ENCODE measurements around the gene ELAVL1. TPM values are rescaled to one million over a fixed set of nuclear protein-coding genes. Genes with fewer than 3 reads are reported as not detected.
A peak's percentile ranks its signal among the peaks of the same experiment; 100 is the strongest.
"Not testable (repeated sequence)": the region's sequence is repeated elsewhere in the genome, so short reads cannot be mapped to it uniquely, and the experiment has no call there.

Gene ELAVL1
- total RNA-seq, 2 experiments from 2014 or later, result 143 to 145 TPM

GRCh38 chr19:8036434-8037099, 31.1 kb upstream of the ELAVL1 start:
- no peaks in the 10 kb centered on the region for H3K36me3 Mint-ChIP-seq
- no peak overlapping the region for H3K4me3 Mint-ChIP-seq
- no peak for DNase-seq
- H3K27me3 Mint-ChIP-seq, result no peaks in the 10 kb centered on the region
- intact Hi-C loops (cut with micrococcal nuclease), result no loop called here
- ChIA-PET CTCF (interaction anchor here (0.7 kb wide), 1 partner anchor 236 kb away, joined by 3 read pairs; no protein-coding TSS in a partner anchor), POLR2A (no interaction called here)
- no peaks in the 10 kb centered on the region for H3K9me3 Mint-ChIP-seq
- no peak overlapping the region for H3K27ac Mint-ChIP-seq
- no peaks in the 10 kb centered on the region for H3K4me1 Mint-ChIP-seq (ENCODE audit: low read depth)

GRCh38 chr19:8034178-8034525, 28.7 kb upstream of the ELAVL1 start:
- Mint-ChIP-seq H3K4me3 (no peak overlapping the region), H3K4me1 (ENCODE audit: low read depth) (no peaks in the 10 kb centered on the region), H3K27me3 (no peaks in the 10 kb centered on the region), H3K36me3 (no peaks in the 10 kb centered on the region), H3K9me3 (no peaks in the 10 kb centered on the region), H3K27ac (no peak overlapping the region)
- intact Hi-C loops (cut with micrococcal nuclease), result no loop called here
- CTCF ChIA-PET, result no interaction called here
- no peak for DNase-seq
- POLR2A ChIA-PET, result no interaction called here

GRCh38 chr19:8033287-8034177, 28.1 kb upstream of the ELAVL1 start:
- DNase-seq; H3K36me3 Mint-ChIP-seq; POLR2A ChIA-PET; H3K4me3 Mint-ChIP-seq; H3K27ac Mint-ChIP-seq; CTCF ChIA-PET; H3K27me3 Mint-ChIP-seq; H3K4me1 Mint-ChIP-seq (ENCODE audit: low read depth); H3K9me3 Mint-ChIP-seq; intact Hi-C loops (cut with micrococcal nuclease): not testable (repeated sequence)

- intact Hi-C loops (cut with micrococcal nuclease), result no loop called here
- no peaks in the 10 kb centered on the region for H3K27me3 Mint-ChIP-seq
- CTCF ChIA-PET, result no interaction called here
Observed at GRCh38 chr19:8030960-8031359, 25.5 kb upstream of the ELAVL1 start.

GRCh38 chr19:8028951-8029491, 23.6 kb upstream of the ELAVL1 start:
- H3K36me3 Mint-ChIP-seq, result no peaks in the 10 kb centered on the region
- POLR2A ChIA-PET, result no interaction called here
- no peak overlapping the region for H3K27ac Mint-ChIP-seq
- H3K9me3 Mint-ChIP-seq, result no peaks in the 10 kb centered on the region
- intact Hi-C loops (cut with micrococcal nuclease), result no loop called here
- H3K4me3 Mint-ChIP-seq, result no peak overlapping the region
- DNase-seq, result no peak
- no peaks in the 10 kb centered on the region for H3K4me1 Mint-ChIP-seq (ENCODE audit: low read depth)
- CTCF ChIA-PET, result no interaction called here
- no peaks in the 10 kb centered on the region for H3K27me3 Mint-ChIP-seq

More at GRCh38 chr19:8030960-8031359, 25.5 kb upstream of the ELAVL1 start:
- H3K27ac Mint-ChIP-seq, result no peak overlapping the region
- H3K9me3 Mint-ChIP-seq, result no peaks in the 10 kb centered on the region
- no peak overlapping the region for H3K4me3 Mint-ChIP-seq
- H3K4me1 Mint-ChIP-seq (ENCODE audit: low read depth), result no peaks in the 10 kb centered on the region
- POLR2A ChIA-PET, result no interaction called here
- no peaks in the 10 kb centered on the region for H3K36me3 Mint-ChIP-seq
- no peak for DNase-seq

GRCh38 chr19:8025316-8025715, 19.9 kb upstream of the ELAVL1 start:
- no peaks in the 10 kb centered on the region for H3K27me3 Mint-ChIP-seq
- CTCF ChIA-PET, result no interaction called here
- no peak overlapping the region for H3K4me3 Mint-ChIP-seq
- intact Hi-C loops (cut with micrococcal nuclease), result no loop called here
- H3K27ac Mint-ChIP-seq, result no peak overlapping the region
- no peak for DNase-seq
- no peaks in the 10 kb centered on the region for H3K9me3 Mint-ChIP-seq
- POLR2A ChIA-PET, result no interaction called here
- no peaks in the 10 kb centered on the region for H3K36me3 Mint-ChIP-seq
- no peaks in the 10 kb centered on the region for H3K4me1 Mint-ChIP-seq (ENCODE audit: low read depth)

- DNase-seq; POLR2A ChIA-PET; H3K9me3 Mint-ChIP-seq; H3K4me1 Mint-ChIP-seq (ENCODE audit: low read depth); intact Hi-C loops (cut with micrococcal nuclease); H3K27ac Mint-ChIP-seq; CTCF ChIA-PET; H3K27me3 Mint-ChIP-seq; H3K4me3 Mint-ChIP-seq; H3K36me3 Mint-ChIP-seq: not testable (repeated sequence)
Observed at GRCh38 chr19:8024256-8024655, 18.8 kb upstream of the ELAVL1 start.

- H3K36me3 Mint-ChIP-seq, result no peaks in the 10 kb centered on the region
- CTCF ChIA-PET, result no interaction called here
- intact Hi-C loops (cut with micrococcal nuclease), result no loop called here
- no peak overlapping the region for H3K27ac Mint-ChIP-seq
- DNase-seq, result no peak
- no peaks in the 10 kb centered on the region for H3K4me1 Mint-ChIP-seq (ENCODE audit: low read depth)
- H3K4me3 Mint-ChIP-seq, result no peak overlapping the region
- no peaks in the 10 kb centered on the region for H3K27me3 Mint-ChIP-seq
- POLR2A ChIA-PET, result no interaction called here
- no peaks in the 10 kb centered on the region for H3K9me3 Mint-ChIP-seq
Observed at GRCh38 chr19:8023371-8023770, 17.9 kb upstream of the ELAVL1 start.

- intact Hi-C loops (cut with micrococcal nuclease), result no loop called here
- ChIA-PET POLR2A (no interaction called here), CTCF (no interaction called here)
- no peak for DNase-seq
- no peaks in the 10 kb centered on the region for H3K36me3 Mint-ChIP-seq
- no peaks in the 10 kb centered on the region for H3K27me3 Mint-ChIP-seq
- H3K4me3 Mint-ChIP-seq, result no peak overlapping the region
- H3K4me1 Mint-ChIP-seq (ENCODE audit: low read depth), result peaks cover 2% of the 10 kb centered on the region
- H3K9me3 Mint-ChIP-seq, result no peaks in the 10 kb centered on the region
- no peak overlapping the region for H3K27ac Mint-ChIP-seq
Observed at GRCh38 chr19:8022275-8022674, 16.8 kb upstream of the ELAVL1 start.

- ChIA-PET CTCF (no interaction called here), POLR2A (no interaction called here)
- H3K27ac Mint-ChIP-seq, result no peak overlapping the region
- H3K4me3 Mint-ChIP-seq, result no peak overlapping the region
- intact Hi-C loops (cut with micrococcal nuclease), result no loop called here
- H3K9me3 Mint-ChIP-seq, result no peaks in the 10 kb centered on the region
- DNase-seq, result no peak
- H3K27me3 Mint-ChIP-seq, result no peaks in the 10 kb centered on the region
- H3K4me1 Mint-ChIP-seq (ENCODE audit: low read depth), result peaks cover 2% of the 10 kb centered on the region
- H3K36me3 Mint-ChIP-seq, result no peaks in the 10 kb centered on the region
Observed at GRCh38 chr19:8021374-8021773, 15.9 kb upstream of the ELAVL1 start.

GRCh38 chr19:8020681-8021080, 15.2 kb upstream of the ELAVL1 start:
- DNase-seq, result no peak
- ChIA-PET POLR2A (no interaction called here), CTCF (no interaction called here)
- H3K27ac Mint-ChIP-seq, result no peak overlapping the region
- no peaks in the 10 kb centered on the region for H3K27me3 Mint-ChIP-seq
- H3K9me3 Mint-ChIP-seq, result no peaks in the 10 kb centered on the region
- H3K4me3 Mint-ChIP-seq, result no peak overlapping the region
- peaks cover 2% of the 10 kb centered on the region for H3K4me1 Mint-ChIP-seq (ENCODE audit: low read depth)
- intact Hi-C loops (cut with micrococcal nuclease), result no loop called here
- H3K36me3 Mint-ChIP-seq, result no peaks in the 10 kb centered on the region

- no peak overlapping the region for H3K4me3 Mint-ChIP-seq
- no peaks in the 10 kb centered on the region for H3K9me3 Mint-ChIP-seq
- intact Hi-C loops (cut with micrococcal nuclease), result no loop called here
- peaks cover 2% of the 10 kb centered on the region for H3K4me1 Mint-ChIP-seq (ENCODE audit: low read depth)
- DNase-seq, result peak; percentile 40
- no peaks in the 10 kb centered on the region for H3K27me3 Mint-ChIP-seq
- POLR2A ChIA-PET, result no interaction called here
- H3K27ac Mint-ChIP-seq, result no peak overlapping the region
- CTCF ChIA-PET, result interaction anchor here (1.3 kb wide), 1 partner anchor 15 kb away, joined by 3 read pairs; no protein-coding TSS in a partner anchor
- no peaks in the 10 kb centered on the region for H3K36me3 Mint-ChIP-seq
Observed at GRCh38 chr19:8017808-8018207, 12.4 kb upstream of the ELAVL1 start.
